CD4-positive, alpha-beta T cell (primary cell): ENCODE measurements around the gene LRRC45. TPM values are rescaled to one million over a fixed set of nuclear protein-coding genes. Genes with fewer than 3 reads are reported as not detected.

ENCODE experiments used
- ATAC-seq: fragments of 200-7000 bp; cut with Tn5 transposase; one replicate; pipeline ENCODE4 v1.10.0; 2022; ENCODE audit warnings: mild to moderate bottlenecking; ENCODE audit not compliant: poor library complexity
- CTCF ChIA-PET: fragments of 350-600 bp; sonication (Branson Sonifier 250); formaldehyde crosslinking; loops from one replicate; lab custom pipeline; 2021; ENCODE audit warnings: antibody characterized with exemption, inconsistent platforms; lab: Charles Lee
- POLR2A ChIA-PET: fragments of 350-600 bp; sonication (Branson Sonifier 250); formaldehyde crosslinking; loops from one replicate; lab custom pipeline; 2021; ENCODE audit warnings: antibody characterized with exemption, inconsistent platforms; lab: Charles Lee
- DNase-seq, 14 experiments: peaks; one replicate each; pipeline ENCODE4 v3.0.0-alpha.2; 2013 to 2020; ENCODE audit warnings: mixed read lengths in 2 of 14
- H3K27ac ChIP-seq, 2 donors: one replicate each; pipeline versions ENCODE4 v1.5.1 to v1.7.0; 2013; ENCODE audit warnings: low read length in 2 of 2, low read depth in 1 of 2, mild to moderate bottlenecking in 1 of 2
- H3K27me3 ChIP-seq, 2 experiments: 1 replicate in 1 of 2; 2 replicates in 1 of 2; pipeline versions ENCODE4 v1.6.1 to v1.7.0; 2013; ENCODE audit warnings: low read length in 2 of 2, control low read depth in 1 of 2, mild to moderate bottlenecking in 1 of 2, moderate library complexity in 1 of 2; ENCODE audit not compliant: insufficient read depth in 2 of 2, control insufficient read depth in 1 of 2
- H3K36me3 ChIP-seq: one replicate; pipeline ENCODE4 v1.6.1; 2013; ENCODE audit warnings: low read length, control low read depth; ENCODE audit not compliant: insufficient read depth
- H3K4me1 ChIP-seq: one replicate; pipeline ENCODE4 v1.6.1; 2013; ENCODE audit warnings: low read length, control low read depth; ENCODE audit not compliant: insufficient read depth
- H3K4me3 ChIP-seq: one replicate; pipeline ENCODE4 v1.5.1; 2013; ENCODE audit warnings: mild to moderate bottlenecking, low read length, moderate library complexity
- H3K9me3 ChIP-seq, 2 experiments: 1 replicate in 1 of 2; 2 replicates in 1 of 2; pipeline versions ENCODE4 v1.6.1 to v1.7.0; 2013; ENCODE audit warnings: low read length in 2 of 2, mild to moderate bottlenecking in 2 of 2, control low read depth in 1 of 2, moderate library complexity in 1 of 2; ENCODE audit not compliant: control insufficient read depth in 1 of 2, insufficient read depth in 1 of 2
- H3K27ac Mint-ChIP-seq: one replicate; pipeline ENCODE4 v1.8.0; 2020; ENCODE audit warnings: mixed read lengths
- H3K27me3 Mint-ChIP-seq: one replicate; pipeline ENCODE4 v1.8.0; 2021; ENCODE audit warnings: mixed read lengths
- H3K36me3 Mint-ChIP-seq: one replicate; pipeline ENCODE4 v1.8.0; 2021; ENCODE audit warnings: low read depth, mixed read lengths
- H3K4me1 Mint-ChIP-seq: one replicate; pipeline ENCODE4 v1.8.0; 2021; ENCODE audit warnings: low read depth, mixed read lengths
- H3K4me3 Mint-ChIP-seq: one replicate; pipeline ENCODE4 v1.8.0; 2020; ENCODE audit warnings: mild to moderate bottlenecking, mixed read lengths
- H3K9me3 Mint-ChIP-seq: one replicate; pipeline ENCODE4 v1.8.0; 2020; ENCODE audit warnings: mixed read lengths
- CTCF ChIP-seq: fragments of 200-600 bp; IDR thresholded peaks from one replicate; pipeline ENCODE4 v1.8.0; 2022; ENCODE audit warnings: antibody characterized with exemption, mild to moderate bottlenecking
- intact Hi-C, 2 experiments: fragments of 100-400 bp; cut with DNase I in 1 of 2; cut with micrococcal nuclease in 1 of 2; formaldehyde crosslinking; loops; one replicate each; pipeline versions ENCODE4 v1.15.1 to v1.9.0; 2023 to 2025; cut with DNase I, micrococcal nuclease
- total RNA-seq, 174 experiments: library from RNA in 2 of 174; stranded (reverse) in 2 of 174; gene quantifications; one replicate each; pipeline ENCODE4 v1.2.3 and lab custom pipeline; 2021 to 2026

The LRRC45 gene
- total RNA-seq, 2 experiments from 2014 or later: 17.7 to 17.9 TPM

- no peaks in the 10 kb centered on the region for H3K9me3 ChIP-seq
- no peaks in the 10 kb centered on the region for H3K27me3 ChIP-seq
- H3K4me1 Mint-ChIP-seq: peaks cover 9% of the 10 kb centered on the region
- ChIA-PET CTCF (no interaction called here), POLR2A (interaction anchor here (1.3 kb wide), 1 partner anchor 37 kb away, joined by 3 read pairs; the partner anchor contains the start of gene FASN)
- H3K4me3 Mint-ChIP-seq: no peak overlapping the region
- no peak for DNase-seq
- TF ChIP-seq CTCF: no peak
- H3K36me3 ChIP-seq: peaks cover 61% of the 10 kb centered on the region
- intact Hi-C loops: no loop called here
- H3K27me3 Mint-ChIP-seq: no peaks in the 10 kb centered on the region
- H3K9me3 Mint-ChIP-seq: no peaks in the 10 kb centered on the region
- H3K4me1 ChIP-seq: peaks cover 28% of the 10 kb centered on the region
- peaks cover 17% of the 10 kb centered on the region for H3K36me3 Mint-ChIP-seq
- H3K27ac ChIP-seq: no peak overlapping the region
- ATAC-seq: no peak
- no peak overlapping the region for H3K4me3 ChIP-seq
- no peak overlapping the region for H3K27ac Mint-ChIP-seq
Observed at GRCh38 chr17:82061047-82061925, 38.2 kb downstream of the LRRC45 start.

- H3K27ac Mint-ChIP-seq: no peak overlapping the region
- DNase-seq (no peak), ATAC-seq (no peak)
- H3K4me3 Mint-ChIP-seq: peak overlapping the region; percentile 58
- Histone ChIP-seq H3K27me3 (no peaks in the 10 kb centered on the region), H3K4me3 (no peak overlapping the region), H3K4me1 (peaks cover 34% of the 10 kb centered on the region), H3K27ac (no peak overlapping the region), H3K9me3 (no peaks in the 10 kb centered on the region), H3K36me3 (peaks cover 52% of the 10 kb centered on the region)
- peaks cover 17% of the 10 kb centered on the region for H3K36me3 Mint-ChIP-seq
- H3K9me3 Mint-ChIP-seq: no peaks in the 10 kb centered on the region
- CTCF ChIA-PET: no interaction called here
- POLR2A ChIA-PET: interaction anchor here (3.0 kb wide), 1 partner anchor 10 kb away, joined by 16 read pairs; the partner anchor contains the start of genes GPS1 and RFNG
- H3K27me3 Mint-ChIP-seq: no peaks in the 10 kb centered on the region
- intact Hi-C loops: no loop called here
- TF ChIP-seq CTCF: no peak
- H3K4me1 Mint-ChIP-seq: peaks cover 9% of the 10 kb centered on the region
Observed at GRCh38 chr17:82062076-82062983, 39.2 kb downstream of the LRRC45 start.

- H3K9me3 ChIP-seq: no peaks in the 10 kb centered on the region
- no peak overlapping the region for H3K4me3 Mint-ChIP-seq
- H3K9me3 Mint-ChIP-seq: no peaks in the 10 kb centered on the region
- no peak overlapping the region for H3K4me3 ChIP-seq
- intact Hi-C loops: no loop called here
- peaks cover 34% of the 10 kb centered on the region for H3K4me1 ChIP-seq
- no peak for TF ChIP-seq CTCF
- ATAC-seq (no peak), DNase-seq (no peak)
- no peak overlapping the region for H3K27ac ChIP-seq
- H3K36me3 Mint-ChIP-seq: peaks cover 13% of the 10 kb centered on the region
- H3K4me1 Mint-ChIP-seq: peaks cover 9% of the 10 kb centered on the region
- no peaks in the 10 kb centered on the region for H3K27me3 ChIP-seq
- peaks cover 45% of the 10 kb centered on the region for H3K36me3 ChIP-seq
- H3K27me3 Mint-ChIP-seq: no peaks in the 10 kb centered on the region
- ChIA-PET CTCF (no interaction called here), POLR2A (interaction anchor here (3.0 kb wide), 1 partner anchor 11 kb away, joined by 16 read pairs; the partner anchor contains the start of genes GPS1 and RFNG)
- H3K27ac Mint-ChIP-seq: no peak overlapping the region
Observed at GRCh38 chr17:82062984-82063368, 39.9 kb downstream of the LRRC45 start.
